GM15510 (cell line): ENCODE results near the gene CLCN4.

ENCODE experiments used
- POLR2A ChIP-seq: IDR thresholded peaks from 3 replicates; pipeline ENCODE4 v1.6.1; 2011; ENCODE audit warnings: borderline replicate concordance; ENCODE audit not compliant: insufficient read length; ENCODE audit errors: extremely low read depth

CLCN4 gene

GRCh38 chrX:10254739-10255138 is 98.0 kb downstream of the CLCN4 start:
- no peak for TF ChIP-seq POLR2A

- TF ChIP-seq POLR2A, result no peak
These were observed 102.9 kb downstream of the CLCN4 start for GRCh38 chrX:10259716-10260115.

- TF ChIP-seq POLR2A, result no peak
These were observed 109.0 kb downstream of the CLCN4 start for GRCh38 chrX:10265775-10266174.

- no peak for TF ChIP-seq POLR2A
These were observed 121.9 kb downstream of the CLCN4 start for GRCh38 chrX:10278716-10279115.

- TF ChIP-seq POLR2A, result no peak
These were observed 123.3 kb downstream of the CLCN4 start for GRCh38 chrX:10280071-10280470.

GRCh38 chrX:10282490-10282889 is 125.7 kb downstream of the CLCN4 start:
- TF ChIP-seq POLR2A, result no peak

- TF ChIP-seq POLR2A, result no peak
These were observed 129.4 kb downstream of the CLCN4 start for GRCh38 chrX:10286195-10286594.
